Ishikawa (cell line): ENCODE data around the gene SNX32.

Experiments
- CEBPB ChIP-seq: IDR thresholded peaks from 2 replicates; pipeline ENCODE4 v1.6.1; 2012
- CREB1 ChIP-seq: IDR thresholded peaks from 2 replicates; pipeline ENCODE4 v1.6.1; 2012; ENCODE audit warnings: low read depth
- EGR1 ChIP-seq: IDR thresholded peaks from 2 replicates; pipeline ENCODE4 v1.6.1; 2012
- EP300 ChIP-seq: IDR thresholded peaks from 2 replicates; pipeline ENCODE4 v1.6.1; 2012; ENCODE audit warnings: borderline replicate concordance
- FOXM1 ChIP-seq: IDR thresholded peaks from 2 replicates; pipeline ENCODE4 v1.6.1; 2012; ENCODE audit warnings: low read depth, borderline replicate concordance
- NFIC ChIP-seq: IDR thresholded peaks from 2 replicates; pipeline ENCODE4 v1.6.1; 2012
- RAD21 ChIP-seq: IDR thresholded peaks from 2 replicates; pipeline ENCODE4 v1.6.1; 2012; ENCODE audit warnings: low read depth
- TAF1 ChIP-seq: IDR thresholded peaks from 2 replicates; pipeline ENCODE4 v1.6.1; 2012; ENCODE audit warnings: low read depth, mild to moderate bottlenecking
- TCF12 ChIP-seq: IDR thresholded peaks from 2 replicates; pipeline ENCODE4 v1.6.1; 2012; ENCODE audit warnings: low read depth
- TEAD4 ChIP-seq: IDR thresholded peaks from 2 replicates; pipeline ENCODE4 v1.6.1; 2012
- YY1 ChIP-seq: IDR thresholded peaks from 2 replicates; pipeline ENCODE4 v1.6.1; 2012; ENCODE audit warnings: low read depth
- ZBTB7A ChIP-seq: IDR thresholded peaks from 2 replicates; pipeline ENCODE4 v1.6.1; 2012; ENCODE audit warnings: low read depth
- TF ChIP-seq, protein P1 (sequence below): IDR thresholded peaks from 2 replicates; pipeline ENCODE4 v1.6.1; 2012
- TF ChIP-seq, protein P2 (sequence below): IDR thresholded peaks from 2 replicates; pipeline ENCODE4 v1.6.1; 2012
- TF ChIP-seq, protein P3 (sequence below): IDR thresholded peaks from 2 replicates; pipeline ENCODE4 v1.6.1; 2012; ENCODE audit warnings: low read depth, mild to moderate bottlenecking

Gene SNX32

DNA sequence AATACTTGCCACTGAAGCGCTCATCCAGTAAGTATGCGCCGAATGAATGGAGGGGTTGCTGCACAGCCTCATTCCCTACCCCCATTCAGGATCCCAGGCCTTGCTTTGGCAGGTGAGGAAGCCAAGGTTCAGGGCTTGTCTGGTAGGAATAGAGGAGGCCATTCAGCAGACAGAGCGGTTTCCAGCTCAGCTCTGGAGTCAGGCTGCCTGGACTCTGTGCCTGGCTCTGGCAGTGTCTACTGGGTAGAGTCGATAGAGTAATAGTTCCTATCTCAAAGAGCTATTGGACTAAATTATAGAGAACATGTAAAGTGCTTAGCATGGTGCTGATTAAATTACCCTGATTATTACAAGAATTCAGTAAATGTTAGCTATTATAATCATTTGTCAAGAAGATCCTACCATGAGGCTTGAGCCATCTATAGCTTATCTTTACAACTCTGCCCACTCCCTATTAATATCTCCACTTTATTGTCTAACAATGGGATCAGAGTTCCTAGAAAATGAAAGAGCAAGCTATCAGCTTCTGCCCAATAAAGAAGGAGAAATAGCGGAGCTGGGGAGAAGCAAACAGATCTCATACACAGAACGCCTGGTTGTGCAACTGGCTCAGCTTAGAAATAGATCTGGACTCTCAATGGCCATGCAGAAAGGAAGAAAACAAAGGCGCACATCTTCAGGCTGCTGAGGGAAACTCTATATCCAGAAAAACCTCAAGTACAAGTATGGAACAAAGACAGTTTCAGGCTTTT lies 6.6 kb upstream of the SNX32 start:
- TF ChIP-seq TAF1 (no peak), NFIC (no peak)
- TF ChIP-seq, protein P1, sequence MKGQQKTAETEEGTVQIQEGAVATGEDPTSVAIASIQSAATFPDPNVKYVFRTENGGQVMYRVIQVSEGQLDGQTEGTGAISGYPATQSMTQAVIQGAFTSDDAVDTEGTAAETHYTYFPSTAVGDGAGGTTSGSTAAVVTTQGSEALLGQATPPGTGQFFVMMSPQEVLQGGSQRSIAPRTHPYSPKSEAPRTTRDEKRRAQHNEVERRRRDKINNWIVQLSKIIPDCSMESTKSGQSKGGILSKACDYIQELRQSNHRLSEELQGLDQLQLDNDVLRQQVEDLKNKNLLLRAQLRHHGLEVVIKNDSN, result no peak

DNA sequence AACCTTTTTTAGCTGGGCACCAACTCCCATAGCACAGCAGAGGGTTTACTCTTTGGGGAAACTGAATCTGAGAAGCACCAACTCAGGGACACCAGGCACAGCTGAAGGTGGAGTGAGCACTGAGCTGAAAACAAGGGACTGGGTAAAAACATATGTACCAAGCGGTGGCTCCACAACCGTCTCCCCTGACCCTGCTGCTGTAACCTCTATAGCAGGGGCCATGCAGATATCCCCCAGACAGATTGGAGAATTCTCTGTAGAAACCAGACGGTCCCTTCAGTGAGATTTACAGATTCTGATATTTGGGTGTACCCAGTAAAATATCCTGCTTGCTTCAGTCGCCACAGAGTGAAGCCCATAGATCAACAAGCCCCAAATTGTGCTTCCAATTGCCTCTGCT lies 4.3 kb upstream of the SNX32 start:
- TF ChIP-seq TAF1 (no peak), FOXM1 (no peak), TCF12 (no peak), NFIC (no peak), CREB1 (no peak), RAD21 (no peak), ZBTB7A (no peak)
- TF ChIP-seq, protein P2, sequence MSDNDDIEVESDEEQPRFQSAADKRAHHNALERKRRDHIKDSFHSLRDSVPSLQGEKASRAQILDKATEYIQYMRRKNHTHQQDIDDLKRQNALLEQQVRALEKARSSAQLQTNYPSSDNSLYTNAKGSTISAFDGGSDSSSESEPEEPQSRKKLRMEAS, result no peak

DNA sequence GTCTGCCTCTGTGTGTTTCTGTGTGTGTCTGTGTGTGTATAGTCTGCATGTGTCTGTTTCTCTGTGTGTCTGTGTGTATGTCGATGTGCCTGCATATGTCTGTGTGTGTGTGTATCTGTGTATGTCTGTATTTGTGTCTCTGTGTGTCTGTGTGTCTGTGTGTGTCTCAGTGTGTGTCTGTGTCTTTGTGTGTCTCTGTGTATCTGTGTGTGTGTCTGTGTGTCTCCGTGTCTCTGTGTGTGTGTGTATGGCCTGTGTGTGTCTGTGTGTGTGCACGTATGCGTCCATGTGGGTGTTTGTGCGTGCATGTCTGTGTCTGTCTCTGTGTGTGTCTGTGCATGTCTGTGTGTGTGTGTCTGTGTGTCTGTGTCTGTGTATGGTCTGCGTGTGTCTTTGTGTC lies 439 bp downstream of the SNX32 start:
- TF ChIP-seq TAF1, result no peak
- TF ChIP-seq, protein P3, sequence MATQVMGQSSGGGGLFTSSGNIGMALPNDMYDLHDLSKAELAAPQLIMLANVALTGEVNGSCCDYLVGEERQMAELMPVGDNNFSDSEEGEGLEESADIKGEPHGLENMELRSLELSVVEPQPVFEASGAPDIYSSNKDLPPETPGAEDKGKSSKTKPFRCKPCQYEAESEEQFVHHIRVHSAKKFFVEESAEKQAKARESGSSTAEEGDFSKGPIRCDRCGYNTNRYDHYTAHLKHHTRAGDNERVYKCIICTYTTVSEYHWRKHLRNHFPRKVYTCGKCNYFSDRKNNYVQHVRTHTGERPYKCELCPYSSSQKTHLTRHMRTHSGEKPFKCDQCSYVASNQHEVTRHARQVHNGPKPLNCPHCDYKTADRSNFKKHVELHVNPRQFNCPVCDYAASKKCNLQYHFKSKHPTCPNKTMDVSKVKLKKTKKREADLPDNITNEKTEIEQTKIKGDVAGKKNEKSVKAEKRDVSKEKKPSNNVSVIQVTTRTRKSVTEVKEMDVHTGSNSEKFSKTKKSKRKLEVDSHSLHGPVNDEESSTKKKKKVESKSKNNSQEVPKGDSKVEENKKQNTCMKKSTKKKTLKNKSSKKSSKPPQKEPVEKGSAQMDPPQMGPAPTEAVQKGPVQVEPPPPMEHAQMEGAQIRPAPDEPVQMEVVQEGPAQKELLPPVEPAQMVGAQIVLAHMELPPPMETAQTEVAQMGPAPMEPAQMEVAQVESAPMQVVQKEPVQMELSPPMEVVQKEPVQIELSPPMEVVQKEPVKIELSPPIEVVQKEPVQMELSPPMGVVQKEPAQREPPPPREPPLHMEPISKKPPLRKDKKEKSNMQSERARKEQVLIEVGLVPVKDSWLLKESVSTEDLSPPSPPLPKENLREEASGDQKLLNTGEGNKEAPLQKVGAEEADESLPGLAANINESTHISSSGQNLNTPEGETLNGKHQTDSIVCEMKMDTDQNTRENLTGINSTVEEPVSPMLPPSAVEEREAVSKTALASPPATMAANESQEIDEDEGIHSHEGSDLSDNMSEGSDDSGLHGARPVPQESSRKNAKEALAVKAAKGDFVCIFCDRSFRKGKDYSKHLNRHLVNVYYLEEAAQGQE, result no peak
- TF ChIP-seq, protein P1, result no peak
- no peak for TF ChIP-seq CEBPB
- TF ChIP-seq EGR1, result no peak
- no peak for TF ChIP-seq ZBTB7A
- no peak for TF ChIP-seq EP300
- no peak for TF ChIP-seq NFIC
- TF ChIP-seq, protein P2, result no peak
- no peak for TF ChIP-seq YY1
- no peak for TF ChIP-seq TEAD4
- no peak for TF ChIP-seq FOXM1
- no peak for TF ChIP-seq CREB1
- TF ChIP-seq RAD21, result no peak
- no peak for TF ChIP-seq TCF12

DNA sequence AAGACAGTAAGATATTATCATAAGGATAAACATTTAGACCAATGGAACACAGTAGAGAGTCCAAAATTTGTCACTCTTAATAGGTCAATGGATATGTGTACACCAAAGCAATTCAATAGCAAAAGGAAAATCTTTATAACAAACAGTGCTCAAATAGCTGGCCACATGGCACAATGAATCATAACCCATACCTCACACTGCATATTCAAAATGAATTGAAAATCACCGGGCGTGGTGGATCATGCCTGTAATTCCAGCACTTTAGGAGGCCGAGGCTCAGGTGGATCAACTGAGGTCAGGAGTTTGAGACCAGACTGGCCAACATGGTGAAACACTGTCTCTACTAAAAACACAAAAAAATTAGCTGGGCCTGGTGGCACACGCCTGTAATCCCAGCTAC lies 8.4 kb downstream of the SNX32 start:
- TF ChIP-seq EGR1 (no peak), RAD21 (no peak), NFIC (no peak), FOXM1 (no peak), CEBPB (no peak), TEAD4 (no peak), YY1 (no peak)
- TF ChIP-seq, protein P1, result no peak
- TF ChIP-seq, protein P2, result no peak

DNA sequence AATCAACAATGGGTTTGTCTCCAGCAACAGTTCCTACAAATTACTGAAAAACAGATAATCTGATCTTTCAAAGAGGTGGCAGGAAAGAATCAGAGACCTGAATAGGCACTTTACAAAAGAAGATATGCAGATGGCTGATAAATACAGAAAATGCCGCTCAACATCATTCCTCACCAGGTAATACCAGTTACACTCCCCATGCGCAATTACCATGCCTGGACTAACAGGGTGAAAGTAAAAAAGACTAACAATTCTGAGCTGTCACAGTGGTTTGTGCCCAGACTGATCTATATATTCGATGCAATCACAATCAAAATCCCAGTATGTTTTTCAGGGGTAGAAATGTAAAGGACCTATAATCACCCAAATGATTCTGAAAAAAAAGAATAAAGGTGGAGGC lies 10.0 kb downstream of the SNX32 start:
- TF ChIP-seq EGR1 (no peak), CEBPB (no peak), ZBTB7A (no peak), TEAD4 (no peak)
- TF ChIP-seq, protein P3, result no peak
- TF ChIP-seq, protein P2, result no peak
- TF ChIP-seq, protein P1, result no peak
